ENCODE measurements around the gene RAB20.

DNA sequence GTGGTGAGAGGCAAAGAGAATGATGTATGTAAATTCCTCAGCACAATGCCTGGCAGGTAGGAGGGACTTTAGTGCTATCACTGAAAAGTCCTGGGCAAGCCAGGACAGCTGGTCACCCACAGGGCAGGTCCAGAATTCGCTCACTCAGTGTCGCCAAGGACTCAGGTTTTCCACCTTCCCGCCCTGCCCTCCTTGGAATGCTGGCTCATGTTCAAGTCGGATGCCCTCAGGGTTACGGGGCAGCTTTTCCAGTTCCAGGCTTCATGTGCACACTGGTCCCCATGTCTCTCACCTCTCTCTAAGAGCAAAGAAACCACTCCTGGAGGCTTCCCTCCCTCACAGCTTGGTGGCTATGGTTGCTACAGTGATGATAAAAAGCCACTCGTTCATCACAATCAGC lies 29.1 kb upstream of the RAB20 start:
- TF ChIP-seq YY1 (IDR thresholded peaks at IDR 0.05; ENCODE audit: low read depth) = no peak
- no peak for TF ChIP-seq TAF1 (IDR thresholded peaks at IDR 0.05; ENCODE audit: low read depth)
- TF ChIP-seq, protein P1, sequence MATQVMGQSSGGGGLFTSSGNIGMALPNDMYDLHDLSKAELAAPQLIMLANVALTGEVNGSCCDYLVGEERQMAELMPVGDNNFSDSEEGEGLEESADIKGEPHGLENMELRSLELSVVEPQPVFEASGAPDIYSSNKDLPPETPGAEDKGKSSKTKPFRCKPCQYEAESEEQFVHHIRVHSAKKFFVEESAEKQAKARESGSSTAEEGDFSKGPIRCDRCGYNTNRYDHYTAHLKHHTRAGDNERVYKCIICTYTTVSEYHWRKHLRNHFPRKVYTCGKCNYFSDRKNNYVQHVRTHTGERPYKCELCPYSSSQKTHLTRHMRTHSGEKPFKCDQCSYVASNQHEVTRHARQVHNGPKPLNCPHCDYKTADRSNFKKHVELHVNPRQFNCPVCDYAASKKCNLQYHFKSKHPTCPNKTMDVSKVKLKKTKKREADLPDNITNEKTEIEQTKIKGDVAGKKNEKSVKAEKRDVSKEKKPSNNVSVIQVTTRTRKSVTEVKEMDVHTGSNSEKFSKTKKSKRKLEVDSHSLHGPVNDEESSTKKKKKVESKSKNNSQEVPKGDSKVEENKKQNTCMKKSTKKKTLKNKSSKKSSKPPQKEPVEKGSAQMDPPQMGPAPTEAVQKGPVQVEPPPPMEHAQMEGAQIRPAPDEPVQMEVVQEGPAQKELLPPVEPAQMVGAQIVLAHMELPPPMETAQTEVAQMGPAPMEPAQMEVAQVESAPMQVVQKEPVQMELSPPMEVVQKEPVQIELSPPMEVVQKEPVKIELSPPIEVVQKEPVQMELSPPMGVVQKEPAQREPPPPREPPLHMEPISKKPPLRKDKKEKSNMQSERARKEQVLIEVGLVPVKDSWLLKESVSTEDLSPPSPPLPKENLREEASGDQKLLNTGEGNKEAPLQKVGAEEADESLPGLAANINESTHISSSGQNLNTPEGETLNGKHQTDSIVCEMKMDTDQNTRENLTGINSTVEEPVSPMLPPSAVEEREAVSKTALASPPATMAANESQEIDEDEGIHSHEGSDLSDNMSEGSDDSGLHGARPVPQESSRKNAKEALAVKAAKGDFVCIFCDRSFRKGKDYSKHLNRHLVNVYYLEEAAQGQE (IDR thresholded peaks at IDR 0.05; ENCODE audit: low read depth) = no peak

Data from Ishikawa (cell line).